ENCODE data around the gene ANKAR.

- no peak for TF ChIP-seq CTCF (conservative IDR thresholded peaks at IDR 0.05; ENCODE audit: low read depth, low read length)
- no peak for TF ChIP-seq EZH2 (IDR thresholded peaks at IDR 0.05; ENCODE audit: borderline replicate concordance, low read depth, low read length, poor library complexity, severe bottlenecking)
Observed at GRCh38 chr2:189683348-189683747, 8.9 kb downstream of the ANKAR start.
